GM19238 (cell line): Measurements from ENCODE around the gene ODAD2.
"Not testable (repeated sequence)": the region's sequence is repeated elsewhere in the genome, so short reads cannot be mapped to it uniquely, and the experiment has no call there.

ENCODE experiments used
- DNase-seq: peaks from one replicate; pipeline ENCODE4 v3.0.0; 2011; ENCODE audit warnings: low spot score; ENCODE audit not compliant: insufficient read length

ODAD2 gene

GRCh38 chr10:27998954-27999275, at the start of gene ODAD2:
ODAD2 (minus strand) TSS chr10:27999079; CDS start chr10:27995142, 3,937 bp downstream.
- DNase-seq, result no peak

GRCh38 chr10:28047061-28047460, 48.2 kb upstream of the ODAD2 start:
- no peak for DNase-seq

GRCh38 chr10:28046579-28046978, 47.7 kb upstream of the ODAD2 start:
- DNase-seq, result no peak

- no peak for DNase-seq
These were observed 45.1 kb upstream of the ODAD2 start for GRCh38 chr10:28043941-28044340.

- DNase-seq, result no peak
These were observed 37.7 kb upstream of the ODAD2 start for GRCh38 chr10:28036587-28036986.

- DNase-seq, result no peak
These were observed 22.4 kb upstream of the ODAD2 start for GRCh38 chr10:28020993-28021982.

- no peak for DNase-seq
These were observed 21.4 kb upstream of the ODAD2 start for GRCh38 chr10:28020080-28020860.

GRCh38 chr10:28014651-28015050, 15.8 kb upstream of the ODAD2 start:
- no peak for DNase-seq

- no peak for DNase-seq
These were observed 14.2 kb upstream of the ODAD2 start for GRCh38 chr10:28012990-28013515.

GRCh38 chr10:28010821-28011220, 11.9 kb upstream of the ODAD2 start:
- DNase-seq, result no peak

- DNase-seq, result no peak
These were observed 9.2 kb upstream of the ODAD2 start for GRCh38 chr10:28008054-28008453.

GRCh38 chr10:28001353-28001752, 2.5 kb upstream of the ODAD2 start:
- DNase-seq, result no peak

- DNase-seq, result no peak
These were observed 513 bp downstream of the ODAD2 start for GRCh38 chr10:27998178-27998953.

GRCh38 chr10:27997865-27998177, 1.1 kb downstream of the ODAD2 start:
- no peak for DNase-seq

- no peak for DNase-seq
These were observed 3.6 kb downstream of the ODAD2 start for GRCh38 chr10:27995311-27995710.

GRCh38 chr10:27989357-27989756, 9.5 kb downstream of the ODAD2 start:
- DNase-seq, result not testable (repeated sequence)

- no peak for DNase-seq
These were observed 12.1 kb downstream of the ODAD2 start for GRCh38 chr10:27986821-27987220.

- DNase-seq, result no peak
These were observed 15.9 kb downstream of the ODAD2 start for GRCh38 chr10:27982875-27983543.

- no peak for DNase-seq
These were observed 17.1 kb downstream of the ODAD2 start for GRCh38 chr10:27981744-27982143.

- not testable (repeated sequence) for DNase-seq
These were observed 28.1 kb downstream of the ODAD2 start for GRCh38 chr10:27970795-27971194.

- DNase-seq, result not testable (repeated sequence)
These were observed 28.9 kb downstream of the ODAD2 start for GRCh38 chr10:27969931-27970330.
